SK-N-SH (cell line): Measurements from ENCODE around the gene DPF3.

Experiments
- CTCF ChIP-seq: fragments of 200-600 bp; sonication (generic); IDR thresholded peaks from 2 replicates; pipeline ENCODE4 v1.6.1; 2017; ENCODE audit warnings: antibody characterized with exemption, mild to moderate bottlenecking, moderate library complexity
- EZH2phosphoT487 ChIP-seq: fragments of 200-600 bp; sonication (generic); IDR thresholded peaks from 2 replicates; pipeline ENCODE4 v1.6.1; 2017; ENCODE audit warnings: low read depth, mixed run types, mild to moderate bottlenecking, antibody characterized with exemption, moderate library complexity, borderline replicate concordance
- MAX ChIP-seq: IDR thresholded peaks from 2 replicates; pipeline ENCODE4 v1.4.0; 2012; ENCODE audit warnings: low read depth
- NRF1 ChIP-seq: IDR thresholded peaks from 2 replicates; pipeline ENCODE4 v1.6.1; 2012; ENCODE audit warnings: low read depth, mild to moderate bottlenecking, low read length
- POLR2AphosphoS5 ChIP-seq: IDR thresholded peaks from 2 replicates; pipeline ENCODE4 v1.6.1; 2012; ENCODE audit warnings: low read depth, low read length
- RAD21 ChIP-seq: IDR thresholded peaks from 2 replicates; pipeline ENCODE4 v1.6.1; 2012; ENCODE audit warnings: mild to moderate bottlenecking, low read length

DNA sequence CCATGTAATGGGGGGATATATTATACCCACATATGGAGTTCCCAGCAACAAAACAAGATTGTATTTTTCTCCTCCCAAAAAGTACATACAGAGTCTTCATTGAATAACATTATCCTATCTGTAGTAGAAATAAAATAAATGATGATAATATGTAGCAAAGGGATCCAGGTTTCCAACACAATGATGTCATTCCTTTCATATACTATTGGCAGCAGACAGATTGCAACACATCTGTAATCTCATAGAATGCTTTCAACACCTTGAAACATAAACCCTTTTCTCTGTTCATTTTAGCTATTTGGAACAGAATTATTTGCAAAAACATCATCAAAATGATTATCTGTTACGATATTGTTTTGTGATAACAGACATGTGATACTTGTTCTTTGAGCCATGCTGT lies 317.6 kb downstream of the DPF3 start:
- TF ChIP-seq CTCF, result no peak
- no peak for TF ChIP-seq EZH2phosphoT487
- no peak for TF ChIP-seq MAX
- TF ChIP-seq NRF1, result no peak
- no peak for TF ChIP-seq RAD21
- no peak for TF ChIP-seq POLR2AphosphoS5
